Stimulated activated CD4-positive, alpha-beta T cell treated with anti-CD3 and anti-CD28 coated beads, Interleukin-15, amount 100 ng/mL, for 1 hour (primary cell): Measurements from ENCODE around the gene SBK3.

Source experiments
- DNase-seq, 2 donors: peaks; one replicate each; pipeline ENCODE4 v3.0.0-alpha.2; 2020; ENCODE audit warnings: low read depth in 1 of 2, low spot score in 1 of 2

Gene SBK3

DNA sequence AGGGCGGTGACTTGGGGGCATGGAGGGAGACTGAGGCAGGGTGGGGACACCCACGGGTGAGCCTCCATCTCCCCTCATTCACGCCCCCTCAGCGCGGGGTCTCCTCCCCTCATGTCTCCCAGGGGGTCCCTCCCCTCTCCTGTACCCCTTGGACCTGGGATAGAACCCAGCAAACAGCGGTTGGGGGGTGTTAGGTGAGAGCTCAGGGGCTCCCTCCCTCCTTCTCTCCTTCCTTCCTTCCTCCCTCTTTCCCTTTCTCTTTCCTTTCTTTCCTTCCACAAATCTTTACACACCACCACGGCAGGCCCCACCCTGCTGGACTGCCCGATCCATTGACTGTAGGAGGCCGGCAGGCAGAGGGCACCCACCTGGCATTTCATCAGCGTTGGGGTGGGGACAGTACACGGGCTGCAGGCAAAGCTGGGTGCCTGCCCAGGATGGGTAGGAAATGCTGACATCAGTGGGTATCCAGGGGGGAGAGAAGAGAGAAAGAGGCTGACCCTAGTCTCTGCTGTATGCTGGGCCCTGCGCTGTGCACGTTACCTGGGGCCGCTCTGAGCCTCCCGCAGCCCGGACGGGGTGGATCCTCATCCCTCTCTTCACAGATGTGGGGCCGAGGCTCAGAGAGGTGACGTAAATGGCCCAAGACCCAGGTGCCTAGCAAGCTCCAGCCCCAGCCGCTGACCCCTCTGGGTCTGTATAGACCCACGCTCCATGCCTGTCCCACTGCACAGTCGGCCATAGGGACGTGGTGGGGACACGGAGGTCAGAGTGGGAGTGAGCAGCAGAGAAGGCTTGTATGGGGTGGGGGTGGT is 53.6 kb downstream of the SBK3 start:
- DNase-seq: no peak
